SW480 (cell line): ENCODE measurements around the gene ABCB9.
"Not testable (repeated sequence)": the region's sequence is repeated elsewhere in the genome, so short reads cannot be mapped to it uniquely, and the experiment has no call there.

Experiments used
- DNase-seq: peaks from one replicate; pipeline ENCODE4 v3.0.0-alpha.2; 2016; ENCODE audit warnings: low spot score

The ABCB9 gene

GRCh38 chr12:122965851-122966742 is at the start of gene ABCB9:
Gene ABCB9 (minus strand): TSS chr12:122966463. CDS start chr12:122960235, 6,228 bp downstream.
- DNase-seq = peak; percentile 87

GRCh38 chr12:123014473-123014872 is 48.2 kb upstream of the ABCB9 start:
- DNase-seq = not testable (repeated sequence)

GRCh38 chr12:123013185-123014095 is 47.2 kb upstream of the ABCB9 start:
- DNase-seq = no peak

- DNase-seq = no peak
These were observed 45.4 kb upstream of the ABCB9 start for GRCh38 chr12:123011701-123012100.

GRCh38 chr12:123010681-123011080 is 44.4 kb upstream of the ABCB9 start:
- no peak for DNase-seq

- no peak for DNase-seq
These were observed 43.8 kb upstream of the ABCB9 start for GRCh38 chr12:123010110-123010509.

GRCh38 chr12:123006977-123007376 is 40.7 kb upstream of the ABCB9 start:
- DNase-seq = no peak

- no peak for DNase-seq
These were observed 38.9 kb upstream of the ABCB9 start for GRCh38 chr12:123005081-123005626.

GRCh38 chr12:123004287-123004686 is 38.0 kb upstream of the ABCB9 start:
- no peak for DNase-seq

GRCh38 chr12:123003257-123003656 is 37.0 kb upstream of the ABCB9 start:
- DNase-seq = no peak

GRCh38 chr12:123001464-123001863 is 35.2 kb upstream of the ABCB9 start:
- DNase-seq = no peak

GRCh38 chr12:123000578-123000977 is 34.3 kb upstream of the ABCB9 start:
- no peak for DNase-seq

GRCh38 chr12:122999986-123000420 is 33.7 kb upstream of the ABCB9 start:
- DNase-seq = no peak

- DNase-seq = no peak
These were observed 33.1 kb upstream of the ABCB9 start for GRCh38 chr12:122999196-122999946.

GRCh38 chr12:122998316-122998715 is 32.1 kb upstream of the ABCB9 start:
- no peak for DNase-seq

- DNase-seq = no peak
These were observed 31.3 kb upstream of the ABCB9 start for GRCh38 chr12:122997343-122998250.

GRCh38 chr12:122996621-122997342 is 30.5 kb upstream of the ABCB9 start:
- DNase-seq = no peak

GRCh38 chr12:122996188-122996601 is 29.9 kb upstream of the ABCB9 start:
- DNase-seq = no peak

- DNase-seq = no peak
These were observed 29.4 kb upstream of the ABCB9 start for GRCh38 chr12:122995503-122996187.
